IMR-90 (cell line): ENCODE results near the gene MALAT1.
"Not testable (repeated sequence)": the region's sequence is repeated elsewhere in the genome, so short reads cannot be mapped to it uniquely, and the experiment has no call there.

Source experiments
- CEBPB ChIP-seq: IDR thresholded peaks from 2 replicates; pipeline ENCODE4 v1.6.1; 2012; ENCODE audit warnings: low read depth, low read length, improper control_type of control experiment
- CHD1 ChIP-seq: IDR thresholded peaks from 2 replicates; pipeline ENCODE4 v1.6.1; 2012; ENCODE audit warnings: low read depth, low read length, improper control_type of control experiment
- CTCF ChIP-seq: conservative IDR thresholded peaks from 2 replicates; pipeline ENCODE4 v1.5.1; 2012; ENCODE audit warnings: mild to moderate bottlenecking, low read depth, low read length, improper control_type of control experiment
- FOS ChIP-seq: fragments of 150-350 bp; IDR thresholded peaks from 2 replicates; pipeline ENCODE4 v1.6.1; 2016; ENCODE audit warnings: low read depth, low read length
- MAFK ChIP-seq: IDR thresholded peaks from 2 replicates; pipeline ENCODE4 v1.6.1; 2012; ENCODE audit warnings: low read depth, low read length, improper control_type of control experiment
- MAZ ChIP-seq: IDR thresholded peaks from 2 replicates; pipeline ENCODE4 v1.6.1; 2012; ENCODE audit warnings: low read depth, mild to moderate bottlenecking, low read length, improper control_type of control experiment, moderate library complexity, borderline replicate concordance
- MXI1 ChIP-seq: IDR thresholded peaks from 2 replicates; pipeline ENCODE4 v1.6.1; 2012; ENCODE audit warnings: low read depth, mild to moderate bottlenecking, low read length, moderate library complexity, borderline replicate concordance
- NFE2L2 ChIP-seq: fragments of 150-350 bp; IDR thresholded peaks from 2 replicates; pipeline ENCODE4 v1.6.1; 2016; ENCODE audit warnings: low read depth, mild to moderate bottlenecking, low read length
- POLR2A ChIP-seq: IDR thresholded peaks from 2 replicates; pipeline ENCODE4 v1.6.1; 2012; ENCODE audit warnings: mild to moderate bottlenecking, low read depth, low read length
- RAD21 ChIP-seq: IDR thresholded peaks from 2 replicates; pipeline ENCODE4 v1.6.1; 2012; ENCODE audit warnings: low read length, improper control_type of control experiment
- RCOR1 ChIP-seq: IDR thresholded peaks from 2 replicates; pipeline ENCODE4 v1.6.1; 2012; ENCODE audit warnings: mild to moderate bottlenecking, low read length, improper control_type of control experiment; ENCODE audit not compliant: insufficient replicate concordance
- RFX5 ChIP-seq: IDR thresholded peaks from 2 replicates; pipeline ENCODE4 v1.8.0; 2012; ENCODE audit warnings: low read depth, mild to moderate bottlenecking, low read length, moderate library complexity
- SMC3 ChIP-seq: fragments of 150-350 bp; IDR thresholded peaks from 2 replicates; pipeline ENCODE4 v1.6.1; 2016; ENCODE audit warnings: low read depth, mild to moderate bottlenecking, antibody characterized with exemption, low read length, moderate library complexity
- TF ChIP-seq, protein P1 (sequence below): fragments of 150-350 bp; IDR thresholded peaks from 2 replicates; pipeline ENCODE4 v1.6.1; 2017; ENCODE audit warnings: mild to moderate bottlenecking, antibody characterized with exemption, low read length, low read depth

GRCh38 chr11:65467306-65467705, 31.5 kb upstream of the MALAT1 start:
- TF ChIP-seq CTCF, POLR2A, MAFK, CEBPB, SMC3, MAZ, MXI1, NFE2L2, RFX5, CHD1, RAD21, FOS, RCOR1: not testable (repeated sequence)
- TF ChIP-seq, protein P1, sequence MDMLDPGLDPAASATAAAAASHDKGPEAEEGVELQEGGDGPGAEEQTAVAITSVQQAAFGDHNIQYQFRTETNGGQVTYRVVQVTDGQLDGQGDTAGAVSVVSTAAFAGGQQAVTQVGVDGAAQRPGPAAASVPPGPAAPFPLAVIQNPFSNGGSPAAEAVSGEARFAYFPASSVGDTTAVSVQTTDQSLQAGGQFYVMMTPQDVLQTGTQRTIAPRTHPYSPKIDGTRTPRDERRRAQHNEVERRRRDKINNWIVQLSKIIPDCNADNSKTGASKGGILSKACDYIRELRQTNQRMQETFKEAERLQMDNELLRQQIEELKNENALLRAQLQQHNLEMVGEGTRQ, result not testable (repeated sequence)
